GM19438 (cell line): ENCODE data around the gene KDM7A.

ENCODE experiments used
- ATAC-seq: cut with Tn5 transposase; IDR thresholded peaks from one replicate; pipeline ENCODE4 v1.9.1; 2021; ENCODE audit warnings: low read depth; ENCODE audit not compliant: unreplicated experiment

The KDM7A gene

GRCh38 chr7:140058517-140058916, 118.3 kb downstream of the KDM7A start:
- no peak for ATAC-seq

DNA sequence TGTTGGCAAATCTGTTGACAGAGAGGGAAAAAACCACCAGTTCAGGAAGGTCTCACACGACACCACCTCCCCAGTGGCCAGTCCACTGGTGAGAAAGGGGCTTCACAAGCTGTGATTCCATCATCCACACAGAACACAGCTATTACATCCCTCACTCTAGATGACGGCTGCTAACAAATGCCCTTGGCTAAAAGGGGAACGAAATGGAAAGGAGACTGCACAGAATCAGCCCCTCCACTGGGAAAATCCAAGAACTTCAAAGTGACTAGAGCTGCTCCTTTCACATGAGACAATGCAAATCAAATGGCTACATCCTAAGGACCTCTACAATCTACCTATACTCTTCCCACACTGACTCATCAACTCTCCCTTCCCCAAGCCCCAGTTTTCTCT, 119.6 kb downstream of the KDM7A start:
- ATAC-seq, result no peak

DNA sequence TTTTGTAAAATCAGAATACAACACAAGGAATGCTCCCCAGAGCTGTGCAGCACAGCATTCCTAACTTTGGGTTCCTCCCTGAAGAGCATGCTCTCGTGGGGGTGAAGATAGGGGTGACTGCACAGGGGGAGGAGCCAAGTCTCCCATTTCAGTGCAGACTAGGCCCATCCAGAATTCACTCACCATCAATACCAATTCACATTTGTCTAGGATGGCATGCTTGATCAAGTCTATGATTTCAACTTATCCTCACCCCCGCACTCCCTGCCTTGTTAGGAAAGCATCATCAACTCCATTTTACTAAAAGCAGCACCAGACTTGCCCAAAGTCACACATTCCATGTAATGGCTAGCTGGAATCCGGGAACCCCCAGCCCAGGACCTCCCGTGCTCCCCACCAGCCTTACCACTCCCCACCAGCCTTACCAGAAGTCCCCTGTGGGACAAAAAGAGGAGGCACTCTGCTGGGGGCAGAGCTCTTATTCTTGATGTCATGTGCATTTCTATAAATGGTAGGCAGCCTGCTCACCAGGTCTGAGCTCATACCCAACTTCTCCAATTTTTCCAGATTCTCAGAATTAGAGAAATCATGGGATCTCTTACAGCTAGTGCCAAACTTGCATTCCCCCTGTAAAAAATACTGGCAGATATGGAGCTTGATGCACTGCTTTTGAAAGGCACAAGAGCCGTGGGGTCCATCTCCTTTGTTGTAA, 120.2 kb downstream of the KDM7A start:
- no peak for ATAC-seq

- no peak for ATAC-seq
Observed at GRCh38 chr7:140055833-140056232, 121.0 kb downstream of the KDM7A start.

DNA sequence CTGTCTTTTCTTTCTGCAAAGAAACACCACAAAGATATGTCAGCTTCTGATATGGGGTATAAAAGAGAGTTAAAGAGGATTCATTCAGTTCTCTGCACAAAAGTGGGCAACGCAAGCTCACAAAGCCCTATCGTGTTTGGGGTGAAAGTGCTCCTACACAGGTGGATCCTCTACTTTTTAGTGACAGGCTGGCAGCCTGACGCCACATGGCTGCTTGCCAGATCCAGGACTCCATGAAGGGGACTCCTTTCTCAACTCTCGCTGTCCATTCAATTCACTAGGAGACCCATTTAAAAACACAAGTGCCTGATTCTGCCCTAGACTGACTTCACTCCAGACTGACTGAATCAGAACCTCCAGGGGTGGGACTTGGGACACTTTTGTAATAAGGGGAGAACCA, 122.0 kb downstream of the KDM7A start:
- ATAC-seq, result no peak

DNA sequence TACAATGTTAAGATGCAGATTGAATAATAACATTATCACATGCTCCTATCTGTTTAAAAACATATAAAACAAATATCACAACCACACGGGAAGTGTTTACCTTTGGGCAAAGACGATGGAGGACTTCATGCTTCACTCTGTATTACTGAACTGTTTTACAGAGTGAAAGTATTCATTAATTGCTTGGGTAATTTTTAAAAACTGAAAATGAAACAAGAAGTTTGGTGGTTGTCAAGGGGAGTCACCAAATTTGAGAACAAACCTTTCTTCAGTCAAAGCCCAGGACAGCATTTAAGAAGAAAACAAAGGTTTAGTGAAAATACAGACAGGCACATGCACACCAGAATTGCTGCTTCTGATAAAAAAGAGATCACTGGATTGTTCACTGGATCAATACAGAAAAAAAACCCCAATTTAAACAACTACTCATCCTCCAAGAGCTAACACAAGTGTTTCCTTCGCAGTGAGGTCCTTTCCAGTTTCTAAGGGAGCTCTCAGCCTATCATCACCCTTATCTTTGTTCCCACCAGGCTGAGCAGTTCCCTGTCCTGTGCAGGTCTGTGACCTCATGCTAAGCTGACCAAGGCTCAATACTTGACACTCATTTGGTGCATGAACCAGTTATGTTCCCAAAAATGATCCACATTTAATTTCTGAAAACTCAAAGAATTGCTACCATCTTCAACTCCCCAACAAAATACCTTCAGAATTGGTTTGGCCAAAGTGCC, 122.8 kb downstream of the KDM7A start:
- peak; percentile 97 for ATAC-seq

DNA sequence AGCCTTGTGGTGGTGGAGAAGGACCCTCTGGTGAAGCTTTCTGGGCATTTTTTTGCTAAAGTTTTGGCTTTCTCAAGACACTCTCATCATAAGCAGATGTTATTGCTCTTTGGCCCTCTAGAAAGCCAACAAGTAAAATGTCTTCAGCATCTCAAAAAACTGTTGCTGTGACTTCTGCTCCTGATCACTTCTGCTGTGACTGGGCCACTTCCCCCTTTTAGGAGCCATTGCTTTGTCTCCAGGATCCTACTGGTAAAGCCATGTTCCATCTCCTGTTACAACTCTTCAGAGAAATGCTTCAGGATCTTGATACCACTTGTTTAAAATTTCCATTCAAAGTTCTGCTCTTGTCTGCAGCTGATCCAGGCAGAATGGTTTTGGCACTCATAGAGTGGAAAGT, 125.0 kb downstream of the KDM7A start:
- ATAC-seq, result no peak

DNA sequence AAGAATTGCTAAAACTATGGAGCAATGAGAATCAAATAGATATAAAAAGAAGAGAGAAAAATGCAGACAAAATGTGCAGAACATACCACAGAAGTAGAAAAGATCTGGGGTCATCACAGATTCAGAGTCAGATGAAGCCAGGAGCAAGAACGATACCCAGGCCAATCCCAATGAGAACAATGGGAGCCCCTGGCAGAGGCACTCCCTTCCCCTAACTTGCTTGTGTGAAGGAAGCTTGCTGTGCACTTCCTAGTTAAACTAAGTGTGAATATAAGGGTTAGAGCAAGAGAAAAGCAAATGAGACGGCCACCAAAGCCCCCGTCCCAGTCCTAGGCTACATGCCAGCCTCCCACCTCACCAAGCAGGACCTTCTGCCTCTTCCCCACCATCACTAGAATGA, 126.7 kb downstream of the KDM7A start:
- ATAC-seq, result no peak

DNA sequence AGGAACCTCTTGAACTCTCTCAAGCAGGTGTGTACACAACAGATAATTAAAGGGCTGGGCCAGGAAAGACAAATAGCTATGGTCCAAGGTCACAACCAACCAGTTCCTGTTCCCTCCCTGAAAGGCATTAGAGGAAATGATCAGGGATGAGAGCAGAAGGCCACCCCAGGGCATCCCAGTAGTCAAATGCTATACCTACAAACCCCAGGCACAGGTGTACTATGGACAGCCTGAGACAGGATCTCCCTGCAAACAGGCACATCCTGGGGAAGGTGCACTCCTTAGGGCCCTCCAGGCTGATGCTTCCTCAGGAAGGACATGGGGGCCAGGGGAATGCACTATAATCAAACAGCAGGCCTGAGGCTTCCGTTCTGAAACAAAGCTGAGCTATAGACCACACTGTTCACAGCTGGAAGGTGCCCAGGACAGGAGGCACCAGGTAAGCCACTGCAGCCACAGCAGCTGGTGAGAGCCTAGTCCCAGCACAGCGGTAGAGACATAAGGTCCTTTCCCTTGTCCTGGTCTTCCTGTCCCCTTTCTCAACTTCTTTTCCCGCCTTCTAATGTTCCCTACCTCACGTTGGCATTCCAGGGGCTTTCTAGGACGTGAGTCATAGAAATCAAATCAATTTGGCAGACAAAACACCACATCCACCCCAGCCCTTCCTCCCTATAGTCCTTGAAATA, 127.3 kb downstream of the KDM7A start:
- no peak for ATAC-seq

DNA sequence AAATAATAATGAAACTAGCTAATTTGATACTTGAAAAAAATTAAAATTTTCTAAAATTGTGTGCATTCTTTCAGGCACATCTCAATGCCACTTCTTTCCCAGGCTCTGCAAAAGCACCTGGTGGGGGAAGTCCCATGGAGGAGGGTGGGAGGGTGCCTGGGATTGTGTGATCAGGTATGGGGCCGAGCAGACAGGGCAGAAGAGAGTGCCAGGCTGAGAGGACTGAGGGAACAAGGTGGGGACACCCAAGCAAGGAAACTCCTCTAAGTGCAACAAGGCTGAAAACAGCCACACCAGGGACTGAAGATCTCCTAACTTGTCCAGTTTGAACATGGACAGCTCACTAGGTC, 127.8 kb downstream of the KDM7A start:
- ATAC-seq, result no peak

DNA sequence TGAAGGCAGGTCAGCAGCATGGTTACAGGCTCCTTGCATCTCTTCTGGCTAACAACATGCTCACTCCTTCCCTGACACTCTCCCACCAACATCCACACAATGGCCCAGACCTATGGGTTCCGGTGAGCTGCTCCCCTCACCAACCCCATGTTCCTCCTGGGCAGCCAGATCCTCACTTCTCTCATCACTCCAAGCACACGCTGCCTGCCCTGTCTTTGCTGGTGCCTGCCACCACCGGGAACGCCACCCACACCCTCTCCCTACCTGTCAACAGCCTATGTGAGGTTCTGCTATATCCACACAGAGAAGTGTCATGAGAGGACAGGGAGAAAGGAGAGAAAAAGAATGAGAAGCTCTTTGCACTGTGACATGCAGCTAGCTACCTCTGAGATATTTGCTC, 128.6 kb downstream of the KDM7A start:
- ATAC-seq, result no peak

DNA sequence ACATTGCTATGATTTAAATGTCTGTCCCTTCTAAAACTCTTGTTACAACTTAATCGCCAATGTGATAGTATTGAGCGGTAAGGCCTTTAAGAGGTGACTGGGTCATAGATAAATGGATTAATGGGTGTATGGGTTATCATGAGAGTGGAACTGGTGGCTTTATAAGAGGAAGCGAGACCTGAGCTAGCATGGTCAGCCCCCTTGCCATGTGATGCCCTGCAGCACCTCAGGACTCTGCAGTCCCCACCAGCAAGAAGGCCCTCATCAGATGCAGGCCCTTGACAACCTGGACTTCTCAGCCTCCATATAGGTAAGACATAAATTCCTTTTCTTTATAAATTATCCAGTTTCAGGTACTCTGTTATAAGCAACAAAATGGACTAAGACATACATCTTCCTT, 129.6 kb downstream of the KDM7A start:
- ATAC-seq, result no peak

GRCh38 chr7:140045697-140046096, 131.1 kb downstream of the KDM7A start:
- no peak for ATAC-seq

GRCh38 chr7:140044251-140044650, 132.5 kb downstream of the KDM7A start:
- no peak for ATAC-seq

- no peak for ATAC-seq
Observed at GRCh38 chr7:140042386-140042670, 134.5 kb downstream of the KDM7A start.

GRCh38 chr7:140041659-140042385, 135.0 kb downstream of the KDM7A start:
- no peak for ATAC-seq

GRCh38 chr7:140039896-140040295, 136.9 kb downstream of the KDM7A start:
- no peak for ATAC-seq

- ATAC-seq, result no peak
Observed at GRCh38 chr7:140039066-140039465, 137.7 kb downstream of the KDM7A start.

- no peak for ATAC-seq
Observed at GRCh38 chr7:140036224-140036962, 140.4 kb downstream of the KDM7A start.

- no peak for ATAC-seq
Observed at GRCh38 chr7:140035400-140036223, 141.2 kb downstream of the KDM7A start.
